Mesenteric fat pad (tissue), 1 donor: ENCODE measurements around the gene TRIP12. TPM values are rescaled to one million over a fixed set of nuclear protein-coding genes. Genes with fewer than 3 reads are reported as not detected.
"Not testable (repeated sequence)": the region's sequence is repeated elsewhere in the genome, so short reads cannot be mapped to it uniquely, and the experiment has no call there.

Experiments
- DNase-seq: peaks from one replicate; pipeline ENCODE4 v3.0.0-alpha.2; 2020; ENCODE audit warnings: low spot score
- total RNA-seq: library from RNA; stranded (reverse); fragmentation: NEBNext Ultra II Directional; extraction: Animal tissue kit (Norgen Biotek cat#: 25700); gene quantifications from one replicate; pipeline ENCODE4 v1.2.1, GENCODE V29; 2021
- donor health status: DM: yes; HTN: yes; CAD: no.

Gene TRIP12
- total RNA-seq, 1 donor from 2014 or later: 259 TPM

DNA sequence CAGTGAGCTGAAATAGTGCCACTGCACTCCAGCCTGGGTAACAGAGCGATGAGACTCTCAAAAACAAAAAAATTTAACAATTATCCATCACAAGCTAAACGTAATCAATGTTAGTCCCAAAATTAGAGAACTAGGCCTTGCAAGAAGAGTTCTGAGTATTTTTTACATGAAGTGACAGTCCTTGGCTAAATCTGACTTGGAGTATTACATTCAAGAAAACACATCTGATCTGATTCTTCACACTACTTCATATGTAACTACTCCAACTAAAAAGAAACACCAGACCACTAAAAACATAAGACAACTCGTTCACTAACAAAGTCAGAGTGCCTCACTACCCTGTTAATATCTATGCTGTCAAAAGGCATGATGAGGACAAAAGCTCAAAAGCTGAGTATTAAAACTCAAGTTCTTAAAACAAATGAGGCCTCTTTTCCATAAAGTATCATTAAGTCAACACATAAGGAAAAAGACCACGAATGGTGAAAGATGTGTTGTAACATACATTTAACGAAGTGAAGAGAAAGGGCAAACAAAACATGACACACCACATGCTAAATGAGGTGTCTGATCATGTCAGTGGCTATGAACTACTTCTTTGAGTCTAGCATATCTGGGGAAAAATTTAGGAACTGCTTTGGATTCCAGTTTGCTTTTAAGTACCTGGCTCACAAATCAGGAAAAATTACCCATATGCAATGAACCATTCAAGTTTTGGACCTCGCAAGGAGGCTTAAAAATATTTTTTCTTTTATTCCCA is 42.4 kb downstream of the TRIP12 start:
- DNase-seq: no peak

GRCh38 chr2:229875549-229875948 is 46.3 kb downstream of the TRIP12 start:
- no peak for DNase-seq

- no peak for DNase-seq
These were observed 47.2 kb downstream of the TRIP12 start for GRCh38 chr2:229874647-229875046.

GRCh38 chr2:229873123-229873581 is 48.7 kb downstream of the TRIP12 start:
- no peak for DNase-seq

DNA sequence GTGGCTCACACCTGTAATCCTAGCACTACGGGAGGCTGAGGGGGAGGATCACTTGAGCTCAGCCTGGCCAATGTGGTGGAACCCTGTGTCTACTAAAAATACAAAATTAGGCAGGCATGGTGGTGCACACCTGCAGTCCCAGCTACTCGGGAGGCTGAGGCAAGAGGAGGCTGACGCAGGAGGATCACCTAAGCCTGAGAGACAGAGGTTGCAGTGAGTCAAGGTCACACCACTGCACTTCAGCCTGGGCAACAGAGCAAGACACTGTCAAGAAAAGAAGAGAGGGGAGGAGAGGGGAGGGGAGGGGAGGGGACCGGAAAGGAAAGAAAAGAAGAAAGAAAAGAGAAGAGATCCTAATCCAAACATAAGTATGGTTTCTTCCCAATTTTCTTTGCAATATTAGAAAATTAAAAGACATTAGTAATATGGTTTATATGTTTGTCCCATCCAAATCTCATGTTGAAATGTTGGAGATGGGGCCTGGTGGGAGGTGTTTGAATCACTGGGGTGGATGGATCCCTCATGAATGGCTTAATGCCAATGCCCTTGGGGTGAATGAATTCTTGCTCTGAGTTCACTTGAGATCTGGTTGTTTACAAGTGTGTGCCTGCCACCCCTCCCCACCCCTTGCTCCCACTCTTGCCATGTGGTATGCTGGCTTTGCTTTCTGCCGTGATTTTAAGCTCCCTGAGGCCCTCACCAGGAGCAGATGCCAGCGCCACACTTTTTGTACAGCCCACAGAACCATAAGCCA is 50.7 kb downstream of the TRIP12 start:
- no peak for DNase-seq

GRCh38 chr2:229869226-229869625 is 52.6 kb downstream of the TRIP12 start:
- no peak for DNase-seq

DNA sequence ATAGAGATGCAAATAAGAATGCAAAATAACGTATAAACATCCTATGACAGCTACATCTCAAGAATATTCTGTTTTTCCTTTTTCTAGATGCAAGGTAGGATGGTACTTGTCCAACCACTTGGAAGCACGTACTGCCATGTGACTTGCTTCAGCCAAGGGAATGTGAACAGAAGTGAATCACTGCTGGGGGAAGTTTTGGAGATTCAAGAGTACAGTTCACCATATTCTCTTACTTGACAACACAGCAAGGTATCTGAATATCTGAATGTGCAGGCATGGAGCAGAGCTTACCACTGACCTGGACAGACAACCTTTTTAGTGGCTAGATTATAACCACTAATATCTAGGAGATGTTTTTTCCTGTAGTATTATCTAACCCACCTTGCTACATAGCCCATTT is 53.0 kb downstream of the TRIP12 start:
- no peak for DNase-seq

DNA sequence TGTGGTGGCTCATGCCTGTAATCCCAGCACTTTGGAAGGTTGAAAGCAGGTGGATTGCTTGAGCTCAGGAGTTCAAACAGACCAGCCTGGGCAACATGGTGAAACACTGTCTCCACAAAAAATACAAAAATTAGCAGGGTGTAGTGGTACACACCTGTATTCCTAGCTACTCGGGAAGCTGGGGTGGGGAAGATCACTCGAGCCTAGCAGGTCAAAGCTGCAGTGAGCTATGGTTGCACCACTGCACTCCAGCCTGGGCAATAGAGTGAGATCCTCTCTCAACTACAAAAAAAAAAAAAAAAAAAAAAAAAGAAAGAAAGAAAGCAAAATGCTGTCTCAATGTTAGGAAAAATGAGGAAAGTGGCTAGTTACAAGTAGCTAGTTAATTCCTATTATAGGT is 56.8 kb downstream of the TRIP12 start:
- DNase-seq: no peak

DNA sequence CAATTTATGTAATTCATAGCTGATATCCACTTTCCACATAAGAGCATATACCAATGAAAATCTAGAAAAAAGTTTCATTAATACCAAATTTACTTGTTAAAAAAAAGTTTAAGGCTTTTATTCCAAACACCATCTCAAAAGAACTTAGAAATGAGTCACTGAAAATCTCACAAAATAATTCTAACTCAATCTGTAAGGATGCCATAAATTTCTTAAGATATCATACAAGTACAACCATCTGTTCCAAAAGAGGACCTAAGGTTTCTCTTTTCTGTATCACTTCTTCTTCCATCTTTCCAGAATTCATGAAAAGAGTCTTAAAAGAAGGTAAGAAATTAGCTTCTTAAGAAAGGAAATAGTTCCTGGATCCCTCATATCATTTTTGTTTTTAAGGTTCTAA is 60.4 kb downstream of the TRIP12 start:
- DNase-seq: no peak

- DNase-seq: no peak
These were observed 61.5 kb downstream of the TRIP12 start for GRCh38 chr2:229860334-229860733.

DNA sequence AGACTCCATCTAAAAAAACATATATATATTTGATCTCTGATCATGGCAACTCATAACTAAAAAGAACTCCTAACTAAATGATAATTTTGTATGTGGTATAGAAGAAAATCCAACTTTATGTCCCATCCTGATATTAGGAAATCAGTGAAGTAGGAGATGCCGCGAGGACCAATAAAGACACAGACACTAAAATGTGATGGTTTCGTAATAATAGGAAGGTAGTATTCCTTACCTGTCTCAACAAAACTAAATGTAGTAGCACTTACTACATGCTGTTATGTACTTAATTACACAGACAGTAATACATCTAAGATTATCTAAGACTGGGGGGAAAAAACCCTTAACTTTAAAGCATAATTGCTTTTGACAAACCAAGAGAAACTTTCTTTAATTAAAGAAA is 63.5 kb downstream of the TRIP12 start:
- no peak for DNase-seq

DNA sequence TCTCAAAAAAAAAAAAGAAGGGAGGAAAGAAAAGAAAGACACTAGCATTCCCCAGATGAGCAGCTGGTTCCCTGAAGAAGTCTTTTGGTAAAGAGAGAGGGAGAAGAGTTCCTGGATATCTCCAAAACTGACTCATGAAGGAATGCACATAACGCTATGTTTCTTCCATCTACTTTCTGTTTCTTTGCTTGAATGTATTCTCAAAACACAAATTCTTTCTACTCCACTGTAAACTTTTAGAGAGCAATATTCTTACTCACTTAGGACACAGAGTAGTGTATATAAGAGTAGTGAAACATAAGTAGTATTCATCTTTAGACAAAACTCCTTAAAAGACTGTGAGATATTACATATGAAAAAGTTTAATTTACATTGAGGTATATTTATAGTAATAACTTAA is 64.2 kb downstream of the TRIP12 start:
- no peak for DNase-seq

- no peak for DNase-seq
These were observed 65.4 kb downstream of the TRIP12 start for GRCh38 chr2:229856413-229856812.

- no peak for DNase-seq
These were observed 66.7 kb downstream of the TRIP12 start for GRCh38 chr2:229855116-229855515.

- no peak for DNase-seq
These were observed 69.2 kb downstream of the TRIP12 start for GRCh38 chr2:229852565-229852964.

DNA sequence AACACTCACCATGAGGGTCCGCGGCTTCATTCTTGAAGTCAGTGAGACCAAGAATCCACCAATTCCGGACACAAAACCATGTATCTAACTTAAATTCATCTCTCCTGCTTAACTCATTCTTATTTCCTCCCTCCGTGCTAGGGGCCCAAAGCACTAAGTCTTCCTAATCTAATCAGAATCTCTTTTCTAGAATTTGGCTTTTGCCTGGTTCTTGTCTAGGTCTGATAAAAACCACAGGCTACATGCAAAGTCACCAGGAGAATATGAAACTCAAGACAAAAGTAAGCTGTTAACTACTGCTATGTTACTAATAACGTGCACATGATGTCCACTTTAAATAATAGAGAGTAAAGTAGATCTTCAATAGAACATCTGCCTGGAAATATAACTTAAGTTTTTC is 69.9 kb downstream of the TRIP12 start:
- no peak for DNase-seq

DNA sequence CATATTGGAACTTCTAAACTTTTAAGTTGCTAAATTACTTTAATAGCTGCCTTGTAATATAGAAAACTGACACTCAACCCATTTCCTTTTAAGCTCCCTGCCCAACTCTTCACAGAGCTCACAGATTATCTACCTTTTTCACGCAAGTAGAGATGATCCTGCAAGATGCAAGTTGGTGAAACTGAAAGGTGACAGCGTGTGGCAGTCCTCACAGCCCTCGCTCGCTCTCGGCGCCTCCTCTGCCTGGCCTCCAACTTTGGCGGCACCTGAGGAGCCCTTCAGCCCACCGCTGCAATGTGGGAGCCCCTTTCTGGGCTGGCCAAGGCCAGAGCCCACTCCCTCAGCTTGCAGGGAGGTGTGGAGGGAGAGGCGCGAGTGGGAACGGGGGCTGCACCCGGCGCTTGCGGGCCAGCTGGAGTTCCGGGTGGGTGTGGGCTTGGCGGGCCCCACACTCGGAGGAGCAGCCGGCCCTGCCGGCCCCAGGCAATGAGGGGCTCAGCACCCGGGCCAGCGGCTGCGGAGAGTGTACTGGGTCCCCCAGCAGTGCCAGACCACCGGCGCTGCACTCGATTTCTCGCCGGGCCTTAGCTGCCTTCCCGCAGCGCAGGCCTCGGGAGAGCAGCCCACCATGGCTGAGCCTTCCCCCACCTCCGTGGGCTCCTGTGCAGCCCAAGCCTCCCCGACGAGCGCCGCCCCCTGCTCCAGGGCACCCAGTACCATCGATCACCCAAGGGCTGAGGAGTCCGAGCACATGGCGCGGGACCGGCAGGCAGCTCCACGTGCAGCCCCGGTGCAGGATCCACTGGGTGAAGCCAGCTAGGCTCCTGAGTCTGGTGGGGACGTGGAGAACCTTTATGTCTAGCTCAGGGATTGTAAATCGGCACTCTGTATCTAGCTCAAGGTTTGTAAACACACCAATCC is 71.2 kb downstream of the TRIP12 start:
- DNase-seq: not testable (repeated sequence)

- DNase-seq: no peak
These were observed 72.7 kb downstream of the TRIP12 start for GRCh38 chr2:229849073-229849472.

DNA sequence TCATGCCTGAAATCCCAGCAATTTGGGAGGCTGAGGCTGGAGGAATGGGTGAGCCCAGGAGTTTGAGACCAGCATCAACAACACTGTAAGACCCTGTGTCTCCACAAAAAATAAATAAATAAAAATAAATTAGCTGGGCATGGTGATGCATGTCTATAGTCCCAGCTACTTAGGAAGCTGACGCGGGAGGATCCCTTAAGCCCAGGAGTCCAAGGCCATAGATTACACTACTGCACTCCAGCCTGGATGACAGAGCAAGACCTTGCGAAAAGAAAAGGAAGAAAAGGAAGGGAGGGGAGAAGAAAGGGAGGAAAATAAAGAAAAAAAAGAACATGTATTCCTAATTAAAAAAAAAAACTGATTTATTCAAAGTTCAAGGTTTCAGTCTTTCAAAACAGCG is 78.2 kb downstream of the TRIP12 start:
- DNase-seq: no peak

GRCh38 chr2:229838729-229839128 is 83.1 kb downstream of the TRIP12 start:
- no peak for DNase-seq

GRCh38 chr2:229836847-229837246 is 85.0 kb downstream of the TRIP12 start:
- DNase-seq: no peak
